MM.1S (cell line): ENCODE measurements around the gene PSEN2.

Experiments used
- DNase-seq: peaks from one replicate; pipeline ENCODE4 v3.0.0-alpha.2; 2015
- H2AFZ ChIP-seq: fragments of 300-600 bp; sonication (generic); 2 replicates; pipeline ENCODE4 v1.6.0; 2016; ENCODE audit warnings: antibody characterized with exemption, low read length
- H3F3A ChIP-seq: fragments of 300-600 bp; sonication (generic); 2 replicates; pipeline ENCODE4 v1.6.1; 2016; ENCODE audit warnings: mild to moderate bottlenecking, antibody characterized with exemption, low read length, moderate library complexity, mixed read lengths; ENCODE audit not compliant: insufficient read depth
- H3K27ac ChIP-seq: fragments of 300-600 bp; sonication (generic); 2 replicates; pipeline ENCODE4 v1.5.1; 2016; ENCODE audit warnings: mild to moderate bottlenecking, low read length
- H3K27me3 ChIP-seq: fragments of 300-600 bp; sonication (generic); replicated peaks from 2 replicates; pipeline ENCODE4 v1.6.0; 2016; ENCODE audit warnings: low read length; ENCODE audit not compliant: insufficient read depth
- H3K36me3 ChIP-seq: fragments of 300-600 bp; sonication (generic); replicated peaks from 2 replicates; pipeline ENCODE4 v1.6.1; 2016; ENCODE audit warnings: mild to moderate bottlenecking, low read length, mixed read lengths; ENCODE audit not compliant: insufficient read depth
- H3K4me1 ChIP-seq: fragments of 300-600 bp; sonication (generic); 2 replicates; pipeline ENCODE4 v1.6.1; 2016; ENCODE audit warnings: low read length, mixed read lengths
- H3K4me2 ChIP-seq: fragments of 300-600 bp; sonication (generic); 2 replicates; pipeline ENCODE4 v1.6.0; 2016; ENCODE audit warnings: low read depth, low read length
- H3K4me3 ChIP-seq: fragments of 300-600 bp; sonication (generic); 2 replicates; pipeline ENCODE4 v1.5.1; 2016; ENCODE audit warnings: low read length, mixed read lengths
- H3K79me2 ChIP-seq: fragments of 300-600 bp; sonication (generic); 2 replicates; pipeline ENCODE4 v1.6.1; 2016; ENCODE audit warnings: mixed run types, low read length, mixed read lengths
- H3K9ac ChIP-seq: fragments of 300-600 bp; sonication (generic); 2 replicates; pipeline ENCODE4 v1.6.1; 2016; ENCODE audit warnings: low read length, mixed read lengths
- H3K9me2 ChIP-seq: fragments of 300-600 bp; sonication (generic); replicated peaks from 2 replicates; pipeline ENCODE4 v1.6.1; 2016; ENCODE audit warnings: mild to moderate bottlenecking, low read length, mixed read lengths; ENCODE audit not compliant: insufficient read depth
- H3K9me3 ChIP-seq: fragments of 300-600 bp; sonication (generic); replicated peaks from 2 replicates; pipeline ENCODE4 v1.6.1; 2016; ENCODE audit warnings: mild to moderate bottlenecking, low read length, mixed read lengths; ENCODE audit not compliant: insufficient read depth
- H4K20me1 ChIP-seq: fragments of 300-600 bp; sonication (generic); 2 replicates; pipeline ENCODE4 v1.6.1; 2016; ENCODE audit warnings: mild to moderate bottlenecking, low read length, moderate library complexity, mixed read lengths; ENCODE audit not compliant: insufficient read depth
- CTCF ChIP-seq: fragments of 300-600 bp; sonication (generic); IDR thresholded peaks from 2 replicates; pipeline ENCODE4 v1.5.1; 2016; ENCODE audit warnings: antibody characterized with exemption, low read length, mixed read lengths
- EZH2 ChIP-seq: fragments of 300-600 bp; sonication (generic); optimal IDR thresholded peaks from 2 replicates; pipeline ENCODE3; 2017; ENCODE audit warnings: low read depth, mild to moderate bottlenecking, antibody characterized with exemption, low read length, mixed read lengths
- EZH2phosphoT487 ChIP-seq: fragments of 300-600 bp; sonication (generic); IDR thresholded peaks from 2 replicates; pipeline ENCODE4 v1.6.1; 2018; ENCODE audit warnings: antibody characterized with exemption, low read length

PSEN2 gene

GRCh38 chr1:226934483-226935237, 64.2 kb downstream of the PSEN2 start:
- TF ChIP-seq EZH2phosphoT487 (no peak), EZH2 (no peak), CTCF (no peak)
- H3K27me3 ChIP-seq, result no peaks in the 10 kb centered on the region
- H4K20me1 ChIP-seq, result no peaks in the 10 kb centered on the region
- DNase-seq, result no peak
- H3K9me3 ChIP-seq, result no peaks in the 10 kb centered on the region; the same call in 1 of the 2 replicates
- no peaks in the 10 kb centered on the region for H3K79me2 ChIP-seq
- H3K27ac ChIP-seq, result no peak overlapping the region
- no peak overlapping the region for H3K4me2 ChIP-seq
- H3K9ac ChIP-seq, result no peak overlapping the region
- no peaks in the 10 kb centered on the region for H3K36me3 ChIP-seq
- H3K4me3 ChIP-seq, result no peak overlapping the region
- peaks cover 16% of the 10 kb centered on the region for H3F3A ChIP-seq
- H3K4me1 ChIP-seq, result peaks cover 10% of the 10 kb centered on the region
- H2AFZ ChIP-seq, result no peak overlapping the region
- H3K9me2 ChIP-seq, result no peaks in the 10 kb centered on the region

GRCh38 chr1:226937940-226938725, 67.7 kb downstream of the PSEN2 start:
- no peak for TF ChIP-seq EZH2phosphoT487
- no peak for TF ChIP-seq CTCF
- no peak for TF ChIP-seq EZH2
- H3K27me3 ChIP-seq, result no peaks in the 10 kb centered on the region
- no peaks in the 10 kb centered on the region for H3K36me3 ChIP-seq
- H3K4me3 ChIP-seq, result peak overlapping the region; percentile 81; the same call in 1 of the 2 replicates
- peaks cover 17% of the 10 kb centered on the region for H3F3A ChIP-seq
- H4K20me1 ChIP-seq, result no peaks in the 10 kb centered on the region
- peak overlapping the region; percentile 78 for H2AFZ ChIP-seq
- H3K4me2 ChIP-seq, result peak overlapping the region; percentile 94
- DNase-seq, result no peak
- H3K27ac ChIP-seq, result peak overlapping the region; percentile 94; the same call in 1 of the 2 replicates
- peaks cover 30% of the 10 kb centered on the region for H3K79me2 ChIP-seq
- H3K9ac ChIP-seq, result peak overlapping the region; percentile 90; the same call in 1 of the 2 replicates
- H3K9me3 ChIP-seq, result no peaks in the 10 kb centered on the region; the same call in 1 of the 2 replicates
- no peaks in the 10 kb centered on the region for H3K9me2 ChIP-seq
- peaks cover 19% of the 10 kb centered on the region for H3K4me1 ChIP-seq

GRCh38 chr1:226938903-226939437, 68.6 kb downstream of the PSEN2 start:
- peak; percentile 52 for DNase-seq
- Histone ChIP-seq H3K4me1 (peaks cover 19% of the 10 kb centered on the region), H4K20me1 (no peaks in the 10 kb centered on the region), H3K27ac (peak overlapping the region; percentile 94), H3K9ac (peak overlapping the region; percentile 90), H3K4me2 (peak overlapping the region; percentile 94), H3K79me2 (peaks cover 38% of the 10 kb centered on the region), H2AFZ (peak overlapping the region; percentile 78), H3F3A (peaks cover 17% of the 10 kb centered on the region), H3K36me3 (no peaks in the 10 kb centered on the region), H3K27me3 (no peaks in the 10 kb centered on the region), H3K4me3 (peak overlapping the region; percentile 81), H3K9me3 (no peaks in the 10 kb centered on the region; the same call in 1 of the 2 replicates), H3K9me2 (no peaks in the 10 kb centered on the region)
- TF ChIP-seq EZH2phosphoT487, result no peak
- TF ChIP-seq EZH2, result no peak
- TF ChIP-seq CTCF, result no peak
